Stomach (tissue), 9 donors: ENCODE results near the gene SORCS1. TPM values are rescaled to one million over a fixed set of nuclear protein-coding genes. Genes with fewer than 3 reads are reported as not detected.

Source experiments
- DNase-seq, 2 donors: peaks; one replicate each; pipeline versions ENCODE4 v3.0.0 to v3.0.0-alpha.2; 2013 to 2019
- H3K27ac ChIP-seq, 5 donors: fragments of 200-600 bp in 4 of 5; sonication (generic) in 4 of 5; one replicate each; pipeline ENCODE4 v1.5.1; 2013 to 2019; ENCODE audit warnings: mild to moderate bottlenecking in 1 of 5, moderate library complexity in 1 of 5
- H3K27me3 ChIP-seq, 3 donors: fragments of 200-600 bp; sonication (generic); one replicate each; pipeline ENCODE4 v1.5.1; 2017 to 2019; ENCODE audit warnings: mixed run types in 1 of 3
- H3K36me3 ChIP-seq, 4 donors: fragments of 200-600 bp; sonication (generic); 1 replicate in 3 of 4; 2 replicates in 1 of 4; pipeline ENCODE4 v1.5.1; 2016 to 2019
- H3K4me1 ChIP-seq, 4 donors: fragments of 200-600 bp; sonication (generic); one replicate each; pipeline ENCODE4 v1.5.1; 2016 to 2019
- H3K4me3 ChIP-seq, 4 donors: fragments of 200-600 bp; sonication (generic) in 3 of 4; one replicate each; pipeline ENCODE4 v1.5.1; 2016 to 2019; ENCODE audit warnings: mild to moderate bottlenecking in 1 of 4
- H3K9me3 ChIP-seq, 4 donors: fragments of 200-600 bp; sonication (generic); one replicate each; pipeline ENCODE4 v1.5.1; 2016 to 2019
- CTCF ChIP-seq, 7 experiments: fragments of 450-650 bp in 4 of 7; fragments of 200-600 bp in 3 of 7; sonication (generic) in 3 of 7; IDR thresholded peaks; one replicate each; pipeline ENCODE4 v1.5.1; 2016 to 2019; ENCODE audit warnings: antibody characterized with exemption in 7 of 7, control low read depth in 2 of 7, mild to moderate bottlenecking in 1 of 7
- EP300 ChIP-seq: sonication (generic); formaldehyde crosslinking; IDR thresholded peaks from one replicate; pipeline ENCODE4 v1.6.1; 2017; ENCODE audit warnings: antibody characterized with exemption
- POLR2A ChIP-seq, 4 donors: fragments of 450-650 bp; IDR thresholded peaks; one replicate each; pipeline ENCODE4 v1.6.1; 2016; ENCODE audit warnings: antibody characterized with exemption in 4 of 4, control low read depth in 2 of 4, mild to moderate bottlenecking in 1 of 4, moderate library complexity in 1 of 4
- POLR2AphosphoS5 ChIP-seq, 3 donors: sonication (generic); formaldehyde crosslinking; IDR thresholded peaks; one replicate each; pipeline ENCODE4 v1.6.1; 2016; ENCODE audit warnings: antibody characterized with exemption in 3 of 3
- WGBS, 5 donors: extraction: QIAGEN DNeasy Blood & Tissue Kit in 3 of 5; methylation state at CpG; one replicate each; pipeline versions ENCODE4 v1.1.5 to v1.1.7; 2013 to 2018; 5-methylcytosine and 5-hydroxymethylcytosine counted together
- intact Hi-C: fragments of 100-400 bp; cut with DNase I; formaldehyde crosslinking; loops from one replicate; pipeline ENCODE4 v1.15.1; 2023; ENCODE audit warnings: low total_unique reads
- polyA plus RNA-seq, 3 donors: library from polyadenylated mRNA; stranded (reverse); fragments of 200-250 nt; gene quantifications; one replicate each; pipeline ENCODE4 v1.2.3, GENCODE V29; 2013
- total RNA-seq, 5 donors: library from RNA; depleted of rRNA; stranded (reverse); fragments of >200 nt; gene quantifications; one replicate each; pipeline versions ENCODE4 v1.1.0 to v1.2.3, GENCODE V29; 2014 to 2016
- donor health status: healthy with polysubstance abuse.
- donor health status: Bipolar disorder and iron deficiency.
- donor health status: healthy.

The SORCS1 gene
- total and polyA plus RNA-seq, 8 donors, result 0.25 to 10.1 (median 0.69) TPM

GRCh38 chr10:106785528-106785927 is 379.0 kb downstream of the SORCS1 start:
- 35 to 59% (median 56%) methylated on average over 3 of the region's 3 CpGs for whole genome bisulfite sequencing, 5 donors
- TF ChIP-seq EP300 (no peak), CTCF (IDR thresholded peaks at IDR 0.05) (no peak), POLR2AphosphoS5 (IDR thresholded peaks at IDR 0.05) (no peak), POLR2A (IDR thresholded peaks at IDR 0.05) (no peak)
- Histone ChIP-seq H3K27me3 (no peaks in the 10 kb centered on the region), H3K36me3 (no peaks in the 10 kb centered on the region), H3K4me3 (no peak overlapping the region), H3K27ac (no peak overlapping the region), H3K9me3 (no peaks in the 10 kb centered on the region), H3K4me1 (no peaks in the 10 kb centered on the region)
- no peak for DNase-seq
- intact Hi-C loops, result no loop called here

GRCh38 chr10:106780632-106781031 is 383.9 kb downstream of the SORCS1 start:
- Histone ChIP-seq H3K4me1 (no peaks in the 10 kb centered on the region), H3K9me3 (no peaks in the 10 kb centered on the region), H3K4me3 (no peak overlapping the region), H3K27ac (no peak overlapping the region), H3K36me3 (no peaks in the 10 kb centered on the region), H3K27me3 (no peaks in the 10 kb centered on the region)
- intact Hi-C loops, result no loop called here
- DNase-seq, result peak in 1 of 2 donors; percentile 53
- no peak for TF ChIP-seq CTCF (IDR thresholded peaks at IDR 0.05)
- no peak for TF ChIP-seq POLR2AphosphoS5 (IDR thresholded peaks at IDR 0.05)
- 23 to 35% (median 27%) methylated on average over 3 of the region's 3 CpGs for WGBS, 5 donors

DNA sequence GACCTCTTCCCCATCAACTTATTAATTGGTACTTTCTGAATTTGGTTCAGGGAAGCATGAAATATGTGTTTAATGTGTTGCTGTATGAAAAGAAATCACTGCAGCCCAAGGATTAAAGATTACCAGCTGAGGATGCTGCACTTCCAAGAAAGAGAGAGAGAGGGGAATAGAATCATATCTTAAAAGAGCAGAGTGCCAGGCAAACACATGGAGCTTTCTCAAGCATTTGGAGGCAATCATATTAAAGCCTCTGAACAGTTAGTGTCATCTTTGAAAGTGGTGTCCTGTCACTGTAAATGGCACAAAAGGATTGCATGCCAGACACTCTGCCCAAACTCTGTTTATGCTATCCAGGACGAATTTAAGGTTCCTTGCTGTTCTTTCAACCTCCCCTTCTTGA is 386.7 kb downstream of the SORCS1 start:
- whole genome bisulfite sequencing, 5 donors, result 18 to 37% (median 26%) methylated on average over 1 of the region's 1 CpG

GRCh38 chr10:106775127-106775526 is 389.4 kb downstream of the SORCS1 start:
- Histone ChIP-seq H3K4me3 (no peak overlapping the region), H3K27ac (no peak overlapping the region), H3K27me3 (no peaks in the 10 kb centered on the region), H3K4me1 (no peaks in the 10 kb centered on the region), H3K36me3 (no peaks in the 10 kb centered on the region), H3K9me3 (no peaks in the 10 kb centered on the region)
- no peak for DNase-seq
- WGBS, 5 donors, result 61 to 75% (median 69%) methylated on average over 4 of the region's 4 CpGs
- TF ChIP-seq EP300, result no peak
- TF ChIP-seq CTCF (IDR thresholded peaks at IDR 0.05), result no peak
- no peak for TF ChIP-seq POLR2A (IDR thresholded peaks at IDR 0.05)
- TF ChIP-seq POLR2AphosphoS5 (IDR thresholded peaks at IDR 0.05), result no peak
- intact Hi-C loops, result no loop called here

More for the DNA sequence above, 386.7 kb downstream of the SORCS1 start:
- no peak for TF ChIP-seq POLR2A (IDR thresholded peaks at IDR 0.05)
- intact Hi-C loops, result no loop called here
- no peaks in the 10 kb centered on the region for H3K36me3 ChIP-seq
- H3K27ac ChIP-seq, result no peak overlapping the region
- H3K9me3 ChIP-seq, result no peaks in the 10 kb centered on the region
- H3K27me3 ChIP-seq, result no peaks in the 10 kb centered on the region
- no peaks in the 10 kb centered on the region for H3K4me1 ChIP-seq
- DNase-seq, result no peak
- H3K4me3 ChIP-seq, result no peak overlapping the region

GRCh38 chr10:106772957-106773356 is 391.5 kb downstream of the SORCS1 start:
- H3K27me3 ChIP-seq, result no peaks in the 10 kb centered on the region
- DNase-seq, result no peak
- WGBS, 5 donors, result 38 to 46% (median 44%) methylated on average over 2 of the region's 2 CpGs

More at GRCh38 chr10:106772957-106773356, 391.5 kb downstream of the SORCS1 start:
- intact Hi-C loops, result no loop called here
- Histone ChIP-seq H3K4me1 (no peaks in the 10 kb centered on the region), H3K27ac (no peak overlapping the region), H3K36me3 (no peaks in the 10 kb centered on the region), H3K4me3 (no peak overlapping the region), H3K9me3 (no peaks in the 10 kb centered on the region)
- TF ChIP-seq POLR2AphosphoS5 (IDR thresholded peaks at IDR 0.05) (no peak), POLR2A (IDR thresholded peaks at IDR 0.05) (no peak), CTCF (IDR thresholded peaks at IDR 0.05) (no peak), EP300 (no peak)
